Muscle layer of colon (tissue), 2 donors: ENCODE measurements around the gene FOCAD.
A peak's percentile ranks its signal among the peaks of the same experiment; 100 is the strongest.

Experiments used
- H3K27ac ChIP-seq: one replicate; pipeline ENCODE4 v1.7.0; 2013; ENCODE audit warnings: low read depth, mild to moderate bottlenecking, low read length, moderate library complexity
- H3K27me3 ChIP-seq, 2 donors: one replicate each; pipeline ENCODE4 v1.7.0; 2013; ENCODE audit warnings: low read length in 2 of 2, mild to moderate bottlenecking in 2 of 2; ENCODE audit not compliant: insufficient read depth in 2 of 2, control insufficient read depth in 1 of 2
- H3K36me3 ChIP-seq: one replicate; pipeline ENCODE4 v1.7.0; 2013; ENCODE audit warnings: mild to moderate bottlenecking, low read length; ENCODE audit not compliant: insufficient read depth
- H3K4me1 ChIP-seq: one replicate; pipeline ENCODE4 v1.7.0; 2013; ENCODE audit warnings: mild to moderate bottlenecking, low read length; ENCODE audit not compliant: insufficient read depth
- H3K4me3 ChIP-seq, 2 donors: one replicate each; pipeline ENCODE4 v1.7.0; 2013; ENCODE audit warnings: low read length in 2 of 2, low read depth in 1 of 2, mild to moderate bottlenecking in 1 of 2, moderate library complexity in 1 of 2
- H3K9ac ChIP-seq: one replicate; pipeline ENCODE4 v1.7.0; 2013; ENCODE audit warnings: low read length
- H3K9me3 ChIP-seq: one replicate; pipeline ENCODE4 v1.7.0; 2013; ENCODE audit warnings: mild to moderate bottlenecking, low read length
- donor health status: abdominal sarcoma.
- donor health status: Adenocarcinoma of cecum.

The FOCAD gene

GRCh38 chr9:20684875-20685696 is 1.0 kb downstream of the FOCAD start:
- Histone ChIP-seq H3K27ac (peak overlapping the region; percentile 88), H3K9ac (peak overlapping the region; percentile 66), H3K4me1 (peaks cover 20% of the 10 kb centered on the region), H3K4me3 (peak overlapping the region; percentile 71 to 90), H3K36me3 (no peaks in the 10 kb centered on the region), H3K9me3 (no peaks in the 10 kb centered on the region), H3K27me3 (no peaks in the 10 kb centered on the region)

DNA sequence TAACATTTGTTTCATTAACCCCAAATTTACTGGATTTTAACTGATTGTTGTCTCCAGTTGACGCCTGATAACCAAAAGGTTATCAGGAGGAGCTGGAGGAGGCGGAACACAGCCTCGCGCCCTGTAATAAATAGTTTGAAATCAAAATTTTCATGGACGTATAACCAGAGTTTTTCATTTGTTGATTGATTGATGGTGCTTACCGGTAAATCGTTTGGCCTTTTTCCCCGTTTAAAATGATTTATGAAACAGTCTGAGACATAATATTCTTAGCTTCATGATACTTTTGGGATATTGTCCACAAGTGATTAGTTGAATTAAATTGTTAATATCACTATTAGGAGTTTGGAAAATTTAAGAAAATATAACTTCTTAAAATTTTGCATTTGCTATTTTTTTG is 1.7 kb downstream of the FOCAD start:
- Histone ChIP-seq H3K4me1 (peaks cover 20% of the 10 kb centered on the region), H3K9me3 (no peaks in the 10 kb centered on the region), H3K27me3 (no peaks in the 10 kb centered on the region), H3K4me3 (no peak overlapping the region), H3K27ac (no peak overlapping the region), H3K9ac (no peak overlapping the region), H3K36me3 (no peaks in the 10 kb centered on the region)

DNA sequence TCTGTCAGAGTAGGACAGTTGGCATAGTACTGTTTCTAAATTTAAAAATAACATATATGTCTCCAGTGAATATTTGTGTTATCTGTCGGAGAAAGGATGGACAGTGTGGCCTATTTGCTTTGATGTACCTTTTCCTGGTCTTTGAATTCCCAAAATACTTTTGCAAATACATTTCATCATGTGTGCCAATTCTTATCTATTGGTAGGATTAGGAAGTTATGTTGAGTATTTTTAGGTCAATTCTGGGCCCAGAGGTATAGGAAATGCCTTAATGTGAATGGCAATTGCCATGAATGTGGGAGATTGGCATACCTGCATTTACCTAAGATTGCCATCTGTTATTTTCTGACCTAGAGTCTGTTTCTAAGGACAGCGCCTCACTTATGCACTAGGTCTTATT is 5.8 kb downstream of the FOCAD start:
- no peak overlapping the region for H3K4me3 ChIP-seq
- no peaks in the 10 kb centered on the region for H3K9me3 ChIP-seq
- no peak overlapping the region for H3K9ac ChIP-seq
- no peak overlapping the region for H3K27ac ChIP-seq
- peaks cover 13% of the 10 kb centered on the region for H3K4me1 ChIP-seq
- no peaks in the 10 kb centered on the region for H3K27me3 ChIP-seq
- H3K36me3 ChIP-seq: no peaks in the 10 kb centered on the region

- Histone ChIP-seq H3K4me1 (no peaks in the 10 kb centered on the region), H3K9me3 (no peaks in the 10 kb centered on the region), H3K4me3 (no peak overlapping the region), H3K27me3 (no peaks in the 10 kb centered on the region), H3K27ac (no peak overlapping the region), H3K36me3 (no peaks in the 10 kb centered on the region), H3K9ac (no peak overlapping the region)
Observed at GRCh38 chr9:20692554-20692953, 8.5 kb downstream of the FOCAD start.

- Histone ChIP-seq H3K36me3 (no peaks in the 10 kb centered on the region), H3K9me3 (no peaks in the 10 kb centered on the region), H3K9ac (no peak overlapping the region), H3K27ac (no peak overlapping the region), H3K4me3 (no peak overlapping the region), H3K4me1 (no peaks in the 10 kb centered on the region), H3K27me3 (no peaks in the 10 kb centered on the region)
Observed at GRCh38 chr9:20693068-20693467, 9.0 kb downstream of the FOCAD start.

- H3K9me3 ChIP-seq: no peaks in the 10 kb centered on the region
- H3K27ac ChIP-seq: no peak overlapping the region
- H3K9ac ChIP-seq: no peak overlapping the region
- no peak overlapping the region for H3K4me3 ChIP-seq
- H3K4me1 ChIP-seq: no peaks in the 10 kb centered on the region
- no peaks in the 10 kb centered on the region for H3K27me3 ChIP-seq
- H3K36me3 ChIP-seq: no peaks in the 10 kb centered on the region
Observed at GRCh38 chr9:20694248-20694647, 10.2 kb downstream of the FOCAD start.

DNA sequence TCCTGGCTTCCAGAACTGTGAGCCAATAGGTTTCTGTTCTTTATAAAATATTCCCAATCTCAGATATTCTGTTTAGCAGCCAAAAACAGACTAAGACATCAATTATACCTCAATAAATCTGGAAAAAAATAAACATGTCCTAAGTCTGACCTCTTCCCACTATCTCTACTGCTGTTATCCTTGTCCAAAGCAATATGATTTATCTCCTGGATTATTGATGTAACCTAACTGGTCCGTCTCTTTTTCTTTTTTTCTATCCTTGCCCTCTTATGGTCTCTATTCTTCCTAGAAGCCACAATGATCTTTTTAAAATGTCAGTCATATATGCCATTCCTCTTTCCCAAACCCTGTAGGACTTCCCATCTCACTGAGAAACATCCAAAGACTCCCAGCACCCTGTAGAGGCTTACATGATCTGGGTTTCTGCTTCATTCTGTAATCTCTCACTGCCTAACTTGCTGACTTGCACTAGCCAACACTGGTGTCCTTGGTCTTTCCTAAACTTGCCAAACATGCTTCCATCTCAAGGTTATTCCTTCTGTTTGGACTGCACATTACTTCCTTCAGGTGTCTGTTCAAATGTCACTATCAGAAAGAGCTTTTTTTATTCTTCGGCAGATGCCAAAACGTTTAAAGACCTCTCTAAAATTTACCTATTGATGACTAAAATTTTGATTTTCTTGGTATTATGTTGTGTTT is 13.1 kb downstream of the FOCAD start:
- Histone ChIP-seq H3K27ac (no peak overlapping the region), H3K4me3 (no peak overlapping the region)

DNA sequence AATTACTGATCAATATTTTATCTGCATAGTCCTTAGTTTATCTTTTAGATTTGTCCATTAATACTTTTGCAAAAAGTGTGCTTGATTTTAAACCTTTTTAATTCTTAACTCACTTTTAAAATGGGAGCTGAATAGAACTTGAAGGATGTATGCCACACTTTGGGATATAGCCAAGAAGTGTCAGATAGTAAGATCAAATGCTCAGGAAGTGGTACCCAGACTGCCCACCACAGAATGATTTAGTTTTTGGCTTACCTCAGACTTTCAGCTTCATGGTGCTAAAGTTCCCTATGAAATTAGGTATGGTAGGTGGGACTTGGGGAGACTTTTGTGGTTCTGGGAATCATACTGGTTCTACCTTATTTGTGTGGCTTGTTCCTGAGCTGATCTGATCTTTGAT is 14.7 kb downstream of the FOCAD start:
- Histone ChIP-seq H3K9ac (no peak overlapping the region), H3K36me3 (no peaks in the 10 kb centered on the region), H3K27ac (no peak overlapping the region), H3K27me3 (no peaks in the 10 kb centered on the region), H3K9me3 (no peaks in the 10 kb centered on the region), H3K4me3 (no peak overlapping the region), H3K4me1 (peaks cover 20% of the 10 kb centered on the region)

More for the DNA sequence above, 13.1 kb downstream of the FOCAD start:
- Histone ChIP-seq H3K27me3 (no peaks in the 10 kb centered on the region), H3K36me3 (no peaks in the 10 kb centered on the region), H3K9ac (no peak overlapping the region), H3K9me3 (no peaks in the 10 kb centered on the region), H3K4me1 (peaks cover 20% of the 10 kb centered on the region)

- H3K9me3 ChIP-seq: no peaks in the 10 kb centered on the region
- no peak overlapping the region for H3K27ac ChIP-seq
Observed at GRCh38 chr9:20701060-20701459, 17.0 kb downstream of the FOCAD start.

DNA sequence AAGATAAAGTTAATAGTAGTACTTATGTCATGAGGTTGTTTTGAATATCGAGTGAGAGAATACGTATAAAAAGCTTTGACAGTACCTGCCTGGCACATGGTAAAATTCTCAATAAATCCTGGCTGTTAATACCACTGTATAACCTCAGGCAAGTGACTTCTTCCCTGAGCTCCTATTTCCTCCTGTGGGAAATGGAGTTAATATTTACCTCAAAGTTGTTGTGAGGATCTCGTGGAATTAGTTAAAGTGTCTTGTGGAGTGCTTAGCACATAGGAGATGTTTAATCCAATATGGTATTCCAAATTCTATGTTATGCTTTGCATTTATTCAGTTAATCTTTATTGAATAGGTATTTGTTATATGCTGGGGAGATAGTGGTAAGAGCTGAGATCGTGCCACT is 18.5 kb downstream of the FOCAD start:
- H3K27me3 ChIP-seq: no peaks in the 10 kb centered on the region
- no peak overlapping the region for H3K27ac ChIP-seq
- H3K4me3 ChIP-seq: no peak overlapping the region
- no peaks in the 10 kb centered on the region for H3K36me3 ChIP-seq
- H3K9ac ChIP-seq: no peak overlapping the region
- H3K4me1 ChIP-seq: peaks cover 20% of the 10 kb centered on the region
- H3K9me3 ChIP-seq: no peaks in the 10 kb centered on the region

More at GRCh38 chr9:20701060-20701459, 17.0 kb downstream of the FOCAD start:
- Histone ChIP-seq H3K27me3 (no peaks in the 10 kb centered on the region), H3K4me1 (peaks cover 20% of the 10 kb centered on the region), H3K4me3 (no peak overlapping the region), H3K9ac (no peak overlapping the region), H3K36me3 (no peaks in the 10 kb centered on the region)

GRCh38 chr9:20703146-20703545 is 19.1 kb downstream of the FOCAD start:
- peaks cover 20% of the 10 kb centered on the region for H3K4me1 ChIP-seq

More at GRCh38 chr9:20703146-20703545, 19.1 kb downstream of the FOCAD start:
- Histone ChIP-seq H3K36me3 (no peaks in the 10 kb centered on the region), H3K9me3 (no peaks in the 10 kb centered on the region), H3K4me3 (no peak overlapping the region), H3K9ac (no peak overlapping the region), H3K27ac (no peak overlapping the region), H3K27me3 (no peaks in the 10 kb centered on the region)
